Common myeloid progenitor, CD34-positive (primary cell): Measurements from ENCODE around the gene RIN3.

Experiments
- CTCF ChIA-PET: fragments of 350-600 bp; sonication (Branson Sonifier 250); formaldehyde crosslinking; loops from one replicate; lab custom pipeline; 2021; ENCODE audit warnings: antibody characterized with exemption; lab: Charles Lee
- POLR2A ChIA-PET: fragments of 350-600 bp; sonication (Branson Sonifier 250); formaldehyde crosslinking; loops from one replicate; lab custom pipeline; 2021; ENCODE audit warnings: antibody characterized with exemption; lab: Charles Lee
- DNase-seq, 3 donors: peaks; one replicate each; pipeline versions ENCODE4 v3.0.0 to v3.0.0-alpha.2; 2013
- H3K27ac ChIP-seq, 2 experiments: 1 replicate in 1 of 2; 2 replicates in 1 of 2; pipeline ENCODE4 v1.7.0; 2013; ENCODE audit warnings: inconsistent platforms in 2 of 2, low read length in 2 of 2, mild to moderate bottlenecking in 2 of 2, low read depth in 1 of 2, moderate library complexity in 1 of 2; ENCODE audit not compliant: severe bottlenecking in 2 of 2, insufficient read depth in 1 of 2, poor library complexity in 1 of 2
- H3K27me3 ChIP-seq, 5 experiments: replicated peaks in 2 of 5; 1 replicate in 3 of 5; 2 replicates in 2 of 5; pipeline versions ENCODE4 v1.6.1 to v1.7.0; 2013; ENCODE audit warnings: low read length in 4 of 5, mild to moderate bottlenecking in 2 of 5, moderate library complexity in 2 of 5, inconsistent platforms in 1 of 5; ENCODE audit not compliant: insufficient read depth in 5 of 5, control insufficient read depth in 4 of 5
- H3K36me3 ChIP-seq, 4 experiments: 1 replicate in 2 of 4; 2 replicates in 2 of 4; pipeline versions ENCODE4 v1.6.1 to v1.7.0; 2013; ENCODE audit warnings: low read length in 3 of 4, control low read depth in 1 of 4, mild to moderate bottlenecking in 1 of 4; ENCODE audit not compliant: control insufficient read depth in 4 of 4, insufficient read depth in 4 of 4
- H3K4me1 ChIP-seq, 4 experiments: 1 replicate in 3 of 4; 2 replicates in 1 of 4; pipeline versions ENCODE4 v1.6.1 to v1.7.1; 2013; ENCODE audit warnings: low read length in 3 of 4, mild to moderate bottlenecking in 3 of 4, control low read depth in 1 of 4, inconsistent platforms in 1 of 4, moderate library complexity in 1 of 4; ENCODE audit not compliant: control insufficient read depth in 4 of 4, insufficient read depth in 4 of 4; ENCODE audit errors: control extremely low read depth in 1 of 4
- H3K4me3 ChIP-seq, 7 experiments: 1 replicate in 4 of 7; 2 replicates in 3 of 7; pipeline versions ENCODE4 v1.5.1 to v1.7.0; 2013; ENCODE audit warnings: mild to moderate bottlenecking in 7 of 7, low read length in 6 of 7, moderate library complexity in 6 of 7, inconsistent platforms in 2 of 7, low read depth in 2 of 7, control low read depth in 1 of 7; ENCODE audit not compliant: insufficient read depth in 4 of 7, control insufficient read depth in 1 of 7; ENCODE audit errors: extremely low read depth in 1 of 7
- H3K9me3 ChIP-seq, 5 experiments: 1 replicate in 4 of 5; 2 replicates in 1 of 5; pipeline versions ENCODE4 v1.6.1 to v1.7.1; 2013; ENCODE audit warnings: low read length in 4 of 5, mild to moderate bottlenecking in 2 of 5, inconsistent platforms in 1 of 5, low read depth in 1 of 5, moderate library complexity in 1 of 5; ENCODE audit not compliant: control insufficient read depth in 4 of 5, insufficient read depth in 2 of 5; ENCODE audit errors: control extremely low read depth in 1 of 5
- WGBS: methylation state at CpG from one replicate; pipeline ENCODE4 v1.1.5; 2013; ENCODE audit not compliant: insufficient coverage; 5-methylcytosine and 5-hydroxymethylcytosine counted together

RIN3 gene

DNA sequence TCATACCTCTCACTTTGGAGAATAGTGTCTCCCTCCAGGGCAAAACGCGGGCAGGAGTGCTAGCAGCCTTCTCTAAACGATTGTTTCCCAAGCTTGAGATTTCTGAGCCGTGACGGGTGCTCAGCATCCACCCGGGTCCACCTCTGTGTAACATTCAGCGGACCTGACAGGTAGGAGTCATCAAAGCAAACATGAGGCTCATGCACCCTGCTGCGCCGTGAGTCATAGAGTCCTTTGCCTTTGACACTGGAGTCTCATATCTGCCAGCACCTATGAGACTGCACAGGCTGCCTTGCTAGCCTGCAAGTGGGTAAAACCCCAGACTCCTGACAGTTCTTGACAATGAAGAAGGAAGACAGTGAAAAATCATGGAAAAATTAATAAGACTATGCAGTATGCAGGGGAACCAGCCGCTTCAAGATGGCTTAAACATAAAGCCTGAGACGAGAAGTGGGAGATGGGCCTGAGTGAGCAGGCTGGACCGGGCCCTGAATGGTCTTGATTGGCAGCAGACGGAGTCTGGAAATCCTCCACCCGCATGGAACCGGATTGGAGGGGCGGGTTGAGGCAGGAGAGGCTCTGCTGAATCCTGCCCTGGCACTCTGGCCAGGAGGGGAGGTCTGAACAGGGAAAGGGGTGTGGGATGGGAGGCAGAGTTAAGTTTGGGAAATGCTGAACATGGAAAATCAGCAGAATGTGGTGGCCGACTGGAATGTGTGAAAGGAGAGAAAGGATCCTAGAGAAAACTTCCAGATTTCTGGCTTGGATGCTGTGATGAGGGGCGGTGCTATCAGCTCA, 180.6 kb downstream of the RIN3 start:
- 92% methylated on average over 18 of the region's 18 CpGs for WGBS
- H3K27ac ChIP-seq: no peak overlapping the region
- H3K4me3 ChIP-seq: no peak overlapping the region
- peaks cover 0 to 15% (median 10%) of the 10 kb centered on the region in 4 experiments for H3K36me3 ChIP-seq
- peaks cover 5 to 40% (median 37%) of the 10 kb centered on the region in 4 experiments for H3K4me1 ChIP-seq
- no peaks in the 10 kb centered on the region for H3K27me3 ChIP-seq
- CTCF ChIA-PET: interaction anchor here (1.0 to 18.0 kb wide), 5 partner anchors 8 to 87 kb away, joined by 3 to 263 read pairs (median 4); no protein-coding TSS in a partner anchor
- no peaks in the 10 kb centered on the region for H3K9me3 ChIP-seq
- DNase-seq: no peak
- POLR2A ChIA-PET: no interaction called here

- Histone ChIP-seq H3K36me3 (peaks cover 0 to 11% (median 9%) of the 10 kb centered on the region in 4 experiments), H3K27ac (no peak overlapping the region), H3K4me1 (peaks cover 5 to 40% (median 37%) of the 10 kb centered on the region in 4 experiments), H3K27me3 (no peaks in the 10 kb centered on the region), H3K9me3 (no peaks in the 10 kb centered on the region), H3K4me3 (no peak overlapping the region)
- no peak for DNase-seq
- ChIA-PET POLR2A (no interaction called here), CTCF (interaction anchor here (1.0 to 2.3 kb wide), 4 partner anchors 8 to 20 kb away, joined by 3 to 8 read pairs (median 4); no protein-coding TSS in a partner anchor)
- 94% methylated on average over 3 of the region's 5 CpGs for WGBS
These were observed 181.2 kb downstream of the RIN3 start for GRCh38 chr14:92694807-92695206.

DNA sequence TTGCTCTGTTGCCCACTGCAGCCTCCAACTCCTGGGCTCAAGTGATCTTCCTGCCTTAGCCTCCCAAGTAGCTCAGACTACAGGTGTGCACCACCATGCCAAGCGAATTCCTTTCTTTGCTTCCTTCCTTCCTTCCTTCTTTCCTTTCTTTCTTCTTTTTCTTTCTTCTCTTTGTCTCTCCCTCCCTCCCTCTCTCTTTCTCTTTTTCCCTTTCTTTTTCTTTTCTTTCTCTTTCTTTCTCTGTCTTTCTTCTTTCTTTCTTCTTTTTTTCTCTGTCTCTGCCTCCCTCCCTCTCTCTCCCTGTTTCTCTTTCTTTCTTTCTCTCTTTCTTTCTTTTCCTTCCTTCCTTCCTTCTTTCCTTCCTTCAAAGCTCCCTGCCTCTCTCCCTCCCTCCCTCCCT, 182.0 kb downstream of the RIN3 start:
- no peaks in the 10 kb centered on the region for H3K27me3 ChIP-seq
- CTCF ChIA-PET: interaction anchor here (0.7 to 1.3 kb wide), 5 partner anchors 9 to 90 kb away, joined by 3 to 4 read pairs (median 3); no protein-coding TSS in a partner anchor
- WGBS: 100% methylated on average over 1 of the region's 1 CpG

DNA sequence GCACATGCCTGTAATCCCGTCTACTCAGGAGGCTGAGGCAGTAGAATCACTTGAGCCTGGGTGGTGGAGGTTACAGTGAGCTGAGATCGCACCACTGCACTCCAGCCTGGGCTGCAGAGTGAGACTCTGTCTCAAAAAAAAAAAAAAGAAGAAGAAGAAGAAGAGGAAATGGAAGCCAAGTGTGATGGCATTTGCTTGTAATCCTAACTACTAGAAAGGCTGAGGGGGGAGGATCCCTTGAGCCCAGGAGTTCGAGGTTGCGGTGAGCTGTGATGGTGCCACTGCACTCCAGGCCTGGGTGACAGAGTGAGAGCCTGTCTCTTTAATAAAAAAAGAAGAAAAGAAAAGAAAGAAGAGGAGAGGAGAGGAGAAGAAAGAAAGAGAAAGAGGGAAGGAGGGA, 182.8 kb downstream of the RIN3 start:
- H3K4me1 ChIP-seq: peaks cover 5 to 40% (median 37%) of the 10 kb centered on the region in 4 experiments
- peaks cover 0 to 2% (median 0%) of the 10 kb centered on the region in 4 experiments for H3K36me3 ChIP-seq
- no peak overlapping the region for H3K4me3 ChIP-seq
- H3K27ac ChIP-seq: no peak overlapping the region
- ChIA-PET CTCF (interaction anchor here (1.0 to 1.3 kb wide), 2 partner anchors 10 to 12 kb away, joined by 3 read pairs; no protein-coding TSS in a partner anchor), POLR2A (no interaction called here)
- WGBS: 82% methylated on average over 4 of the region's 4 CpGs
- no peaks in the 10 kb centered on the region for H3K9me3 ChIP-seq
- peak in 1 of 3 donors; percentile 44 for DNase-seq
- no peaks in the 10 kb centered on the region for H3K27me3 ChIP-seq

More for the DNA sequence above, 182.0 kb downstream of the RIN3 start:
- peaks cover 0 to 6% (median 3%) of the 10 kb centered on the region in 4 experiments for H3K36me3 ChIP-seq
- no peak overlapping the region for H3K27ac ChIP-seq
- POLR2A ChIA-PET: no interaction called here
- H3K9me3 ChIP-seq: no peaks in the 10 kb centered on the region
- DNase-seq: no peak
- H3K4me3 ChIP-seq: no peak overlapping the region
- peaks cover 5 to 40% (median 37%) of the 10 kb centered on the region in 4 experiments for H3K4me1 ChIP-seq

DNA sequence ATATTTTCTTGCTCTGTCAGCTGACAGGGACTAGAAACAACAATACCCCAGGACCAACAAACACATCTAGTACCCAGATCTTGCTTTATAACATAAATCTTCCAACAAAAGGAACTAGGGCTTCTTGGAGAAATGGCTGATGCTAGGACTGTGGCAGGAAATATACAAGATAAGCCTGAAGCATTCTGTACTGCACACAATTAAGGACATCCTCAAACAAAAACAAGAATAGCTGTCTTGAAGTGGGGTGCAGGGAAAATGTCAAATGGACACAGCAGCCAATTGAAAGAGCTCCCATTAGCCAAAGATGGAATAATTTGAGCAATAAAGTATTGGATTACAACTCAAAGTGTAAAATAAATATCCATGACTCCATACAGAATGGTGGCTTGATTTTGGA, 184.8 kb downstream of the RIN3 start:
- Histone ChIP-seq H3K27me3 (no peaks in the 10 kb centered on the region), H3K4me1 (peaks cover 4 to 35% (median 33%) of the 10 kb centered on the region in 4 experiments), H3K9me3 (no peaks in the 10 kb centered on the region), H3K4me3 (no peak overlapping the region), H3K36me3 (no peaks in the 10 kb centered on the region), H3K27ac (no peak overlapping the region)
- CTCF ChIA-PET: interaction anchor here (1.3 to 1.4 kb wide), 3 partner anchors 9 to 12 kb away, joined by 5 to 7 read pairs (median 6); no protein-coding TSS in a partner anchor
- peak in 1 of 3 donors; percentile 41 for DNase-seq
- POLR2A ChIA-PET: no interaction called here

DNA sequence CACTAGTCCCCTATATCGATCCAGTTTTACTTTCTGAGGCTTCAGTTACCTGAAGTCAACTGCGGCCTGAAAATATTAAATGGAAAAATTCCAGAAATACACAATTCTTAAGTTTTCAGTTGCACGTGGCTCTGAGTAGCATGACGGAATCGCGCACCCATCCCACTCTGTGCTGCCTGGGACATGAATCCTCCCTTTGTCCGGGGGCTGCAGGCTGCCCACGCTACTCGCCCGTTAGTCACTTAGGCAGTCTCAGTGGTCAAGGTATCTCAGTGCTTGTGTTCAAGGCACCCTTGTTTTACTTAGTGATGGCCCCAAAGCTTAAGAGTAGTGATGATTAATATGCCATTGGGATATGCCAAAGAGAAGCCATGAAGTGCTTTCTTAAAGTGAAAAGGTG, 188.2 kb downstream of the RIN3 start:
- CTCF ChIA-PET: interaction anchor here (0.9 to 3.5 kb wide), 4 partner anchors 8 to 15 kb away, joined by 5 to 14 read pairs (median 10); no protein-coding TSS in a partner anchor
- Histone ChIP-seq H3K27me3 (no peaks in the 10 kb centered on the region), H3K4me1 (peaks cover 4 to 33% (median 30%) of the 10 kb centered on the region in 4 experiments), H3K36me3 (no peaks in the 10 kb centered on the region), H3K9me3 (no peaks in the 10 kb centered on the region), H3K4me3 (no peak overlapping the region), H3K27ac (no peak overlapping the region)
- POLR2A ChIA-PET: no interaction called here
- 97% methylated on average over 10 of the region's 10 CpGs for WGBS
- DNase-seq: no peak
